A549 (cell line): ENCODE results near the gene ETS2. TPM values are rescaled to one million over a fixed set of nuclear protein-coding genes. Genes with fewer than 3 reads are reported as not detected.
A peak's percentile ranks its signal among the peaks of the same experiment; 100 is the strongest.

ENCODE experiments used
- ATAC-seq, 2 experiments: fragments of 200-7000 bp in 1 of 2; fragments of >200 bp in 1 of 2; cut with Nextera tagmentation in 1 of 2; cut with Tn5 transposase in 1 of 2; 3 replicates each; pipeline versions ENCODE4 v1.8.0 to v1.9.1; 2018 to 2020; ENCODE audit warnings: mild to moderate bottlenecking in 1 of 2, moderate library complexity in 1 of 2
- CTCF ChIA-PET: fragments of 300-600 bp; sonication (Branson Sonifier 250); formaldehyde crosslinking; extraction: SDS; loops from one replicate; lab custom pipeline; 2021; ENCODE audit warnings: antibody characterized with exemption, inconsistent platforms; lab: Yijun Ruan, JAX
- POLR2A ChIA-PET: fragments of 350-600 bp; formaldehyde crosslinking; extraction: SDS; loops from one replicate; lab custom pipeline; 2021; ENCODE audit warnings: antibody characterized with exemption, inconsistent platforms; lab: Yijun Ruan, JAX
- DNase-seq, 2 experiments: peaks; one replicate each; pipeline versions ENCODE4 v3.0.0 to v3.0.0-alpha.2; 2011 to 2016; ENCODE audit warnings: low read depth in 1 of 2, low spot score in 1 of 2
- FAIRE-seq: peaks from 2 replicates; lab custom pipeline; 2011; peaks lifted over from hg19 to GRCh38; lab: Jason Lieb, UNC
- H3K27ac ChIP-seq, 2 experiments: fragments of >200 bp; sonication (Bioruptor Twin); formaldehyde crosslinking; 3 replicates each; pipeline ENCODE4 v1.5.1; 2016 to 2017
- H3K4me1 ChIP-seq: fragments of >200 bp; sonication (Bioruptor Twin); formaldehyde crosslinking; 3 replicates; pipeline ENCODE4 v1.6.1; 2016
- H3K4me2 ChIP-seq: fragments of >200 bp; sonication (Bioruptor Twin); formaldehyde crosslinking; 3 replicates; pipeline ENCODE4 v1.6.1; 2016
- H3K4me3 ChIP-seq: fragments of >200 bp; sonication (Bioruptor Twin); formaldehyde crosslinking; 3 replicates; pipeline ENCODE4 v1.5.1; 2016
- H3K9me3 ChIP-seq: fragments of >200 bp; sonication (Bioruptor Twin); formaldehyde crosslinking; 3 replicates; pipeline ENCODE4 v1.6.1; 2016
- EHF ChIP-seq: fragments of 250-450 bp; sonication (Bioruptor Pico); IDR thresholded peaks from 2 replicates; pipeline ENCODE4 v1.5.0; 2020; ENCODE audit warnings: mild to moderate bottlenecking
- EP300 ChIP-seq, 2 experiments: fragments of >200 bp; sonication (Bioruptor Twin); formaldehyde crosslinking; IDR thresholded peaks; 2 replicates in 1 of 2; 3 replicates in 1 of 2; pipeline ENCODE4 v1.6.1; 2016 to 2017
- WGBS: methylation state at CpG from one replicate; pipeline ENCODE4 v1.1.6; 2017; ENCODE audit errors: missing lambda C conversion rate; 5-methylcytosine and 5-hydroxymethylcytosine counted together
- polyA plus RNA-seq, 4 experiments: library from polyadenylated mRNA; depleted of rRNA in 3 of 4; stranded (reverse); fragments of >200 nt; fragmentation: RNase III in 1 of 4; extraction: RNeasy Plus Mini Kit Qiagen cat#74134 plus additional on column Dnase treatment in 1 of 4; gene quantifications; 2 replicates in 3 of 4; 3 replicates in 1 of 4; pipeline ENCODE4 v1.2.3, GENCODE V29; 2011 to 2017

ETS2 gene
- polyA plus RNA-seq, 2 of the 4 experiments (the other 2 are of a cell fraction), result 41.6 to 45.5 TPM

DNA sequence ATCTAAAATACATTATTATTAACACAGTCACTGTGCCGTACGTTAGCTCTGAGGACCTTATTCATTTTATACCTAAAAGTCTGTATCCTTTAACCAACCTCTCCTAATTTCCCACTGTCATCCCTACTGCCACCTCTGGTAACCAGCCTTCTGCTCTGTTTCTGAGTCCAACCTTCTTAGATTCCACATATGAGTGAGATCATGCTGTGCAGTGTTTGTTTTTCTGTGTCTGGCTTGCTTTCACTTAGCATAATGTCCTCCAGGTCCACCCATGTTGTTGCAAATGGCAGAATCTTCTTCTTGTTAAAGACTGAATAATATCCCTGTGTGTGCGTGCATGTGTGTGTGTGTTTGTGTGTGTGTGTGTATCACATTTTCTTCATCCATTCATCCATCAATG lies 64.2 kb downstream of the ETS2 start:
- ChIA-PET POLR2A (no interaction called here), CTCF (no interaction called here)
- DNase-seq (peak in 1 of 2 experiments; percentile 6), ATAC-seq (no peak), FAIRE-seq (no peak)
- 55% methylated on average over 3 of the region's 3 CpGs for WGBS
- Histone ChIP-seq H3K4me1 (no peaks in the 10 kb centered on the region), H3K4me3 (no peak overlapping the region), H3K4me2 (no peak overlapping the region), H3K9me3 (no peaks in the 10 kb centered on the region), H3K27ac (no peak overlapping the region)
- TF ChIP-seq EHF (CRISPR knock-in tag) (no peak), EP300 (IDR thresholded peaks at IDR 0.05) (no peak)
